Peyer's patch (tissue), 4 donors: ENCODE results near the gene PADI2. TPM values are rescaled to one million over a fixed set of nuclear protein-coding genes. Genes with fewer than 3 reads are reported as not detected.

Experiments used
- DNase-seq, 3 donors: peaks; one replicate each; pipeline ENCODE4 v3.0.0-alpha.2; 2017 to 2019
- H3K27ac ChIP-seq, 4 donors: fragments of 200-600 bp; sonication (generic); one replicate each; pipeline ENCODE4 v1.5.1; 2016 to 2019
- H3K27me3 ChIP-seq, 2 donors: fragments of 200-600 bp; sonication (generic); one replicate each; pipeline ENCODE4 v1.5.1; 2019
- H3K36me3 ChIP-seq, 3 donors: fragments of 200-600 bp; sonication (generic); one replicate each; pipeline ENCODE4 v1.5.1; 2016 to 2019
- H3K4me1 ChIP-seq, 4 donors: fragments of 200-600 bp; sonication (generic); one replicate each; pipeline ENCODE4 v1.5.1; 2016 to 2019
- H3K4me3 ChIP-seq, 4 donors: fragments of 200-600 bp; sonication (generic); 1 replicate in 3 of 4; 2 replicates in 1 of 4; pipeline ENCODE4 v1.5.1; 2016 to 2019; ENCODE audit warnings: mild to moderate bottlenecking in 1 of 4
- H3K9me3 ChIP-seq, 4 donors: fragments of 200-600 bp; sonication (generic); one replicate each; pipeline ENCODE4 v1.5.1; 2016 to 2019; ENCODE audit warnings: mild to moderate bottlenecking in 1 of 4
- POLR2A ChIP-seq, 2 donors: fragments of 450-650 bp; IDR thresholded peaks; one replicate each; pipeline ENCODE4 v1.5.1; 2017; ENCODE audit warnings: antibody characterized with exemption in 2 of 2, mild to moderate bottlenecking in 2 of 2, moderate library complexity in 2 of 2
- total RNA-seq, 4 donors: library from RNA; depleted of rRNA; stranded (reverse); fragments of >200 nt; gene quantifications; one replicate each; pipeline ENCODE4 v1.1.0, GENCODE V29; 2016
- TF ChIP-seq, protein P1 (sequence below), 6 experiments: fragments of 450-650 bp in 4 of 6; fragments of 200-600 bp in 2 of 6; sonication (generic) in 1 of 6; IDR thresholded peaks; one replicate each; pipeline ENCODE4 v1.5.1; 2017 to 2019; ENCODE audit warnings: antibody characterized with exemption in 6 of 6, mild to moderate bottlenecking in 3 of 6, moderate library complexity in 1 of 6

Gene PADI2
- total RNA-seq, 4 donors from 2014 or later, result 29.7 to 191 (median 57.9) TPM

DNA sequence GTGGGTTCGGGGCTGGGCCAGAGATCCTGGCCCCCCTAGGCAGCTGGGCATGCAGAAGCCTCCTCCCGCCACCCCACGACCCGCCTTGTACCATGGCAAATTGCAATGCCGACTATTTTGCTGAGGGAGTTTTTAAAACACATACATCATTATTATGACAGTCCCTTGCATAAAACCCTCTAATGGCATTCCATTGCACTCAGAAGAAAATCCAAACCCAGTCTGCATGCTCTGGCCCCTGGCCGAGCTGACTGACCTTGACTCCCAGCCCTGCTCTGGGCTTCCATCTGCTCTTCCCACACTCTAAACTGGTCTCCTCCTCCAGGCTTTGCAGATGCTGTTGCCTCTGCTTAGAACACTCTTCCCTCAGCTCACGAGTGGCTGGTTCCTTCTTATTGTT is 28.0 kb downstream of the PADI2 start:
- Histone ChIP-seq H3K4me3 (no peak overlapping the region), H3K36me3 (no peaks in the 10 kb centered on the region), H3K27me3 (no peaks in the 10 kb centered on the region), H3K27ac (no peak overlapping the region), H3K9me3 (no peaks in the 10 kb centered on the region), H3K4me1 (no peaks in the 10 kb centered on the region)
- TF ChIP-seq, protein P1, sequence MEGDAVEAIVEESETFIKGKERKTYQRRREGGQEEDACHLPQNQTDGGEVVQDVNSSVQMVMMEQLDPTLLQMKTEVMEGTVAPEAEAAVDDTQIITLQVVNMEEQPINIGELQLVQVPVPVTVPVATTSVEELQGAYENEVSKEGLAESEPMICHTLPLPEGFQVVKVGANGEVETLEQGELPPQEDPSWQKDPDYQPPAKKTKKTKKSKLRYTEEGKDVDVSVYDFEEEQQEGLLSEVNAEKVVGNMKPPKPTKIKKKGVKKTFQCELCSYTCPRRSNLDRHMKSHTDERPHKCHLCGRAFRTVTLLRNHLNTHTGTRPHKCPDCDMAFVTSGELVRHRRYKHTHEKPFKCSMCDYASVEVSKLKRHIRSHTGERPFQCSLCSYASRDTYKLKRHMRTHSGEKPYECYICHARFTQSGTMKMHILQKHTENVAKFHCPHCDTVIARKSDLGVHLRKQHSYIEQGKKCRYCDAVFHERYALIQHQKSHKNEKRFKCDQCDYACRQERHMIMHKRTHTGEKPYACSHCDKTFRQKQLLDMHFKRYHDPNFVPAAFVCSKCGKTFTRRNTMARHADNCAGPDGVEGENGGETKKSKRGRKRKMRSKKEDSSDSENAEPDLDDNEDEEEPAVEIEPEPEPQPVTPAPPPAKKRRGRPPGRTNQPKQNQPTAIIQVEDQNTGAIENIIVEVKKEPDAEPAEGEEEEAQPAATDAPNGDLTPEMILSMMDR (IDR thresholded peaks at IDR 0.05), result no peak
- TF ChIP-seq POLR2A (IDR thresholded peaks at IDR 0.05), result no peak
- DNase-seq, result no peak

DNA sequence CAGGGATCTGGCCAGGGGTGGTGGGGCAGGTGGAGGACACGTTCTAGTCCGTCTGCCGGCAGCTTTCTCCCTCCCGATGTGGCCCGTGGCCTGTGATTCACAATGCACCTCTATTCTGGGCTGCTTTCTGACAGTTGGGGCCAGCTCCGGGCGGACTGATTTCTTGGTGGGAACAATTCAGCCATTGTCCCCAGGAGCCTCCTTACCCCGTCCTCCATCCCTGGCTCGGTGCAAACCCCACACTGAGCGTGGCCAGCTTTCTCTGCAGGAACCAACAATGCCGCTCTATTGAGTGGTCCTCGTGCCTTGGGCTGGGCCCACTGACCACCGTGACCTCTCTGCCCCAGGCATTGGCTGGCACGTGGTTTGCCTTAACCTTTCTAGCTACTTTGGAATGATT is 29.7 kb downstream of the PADI2 start:
- DNase-seq, result no peak
- Histone ChIP-seq H3K36me3 (no peaks in the 10 kb centered on the region), H3K27ac (no peak overlapping the region), H3K9me3 (no peaks in the 10 kb centered on the region), H3K4me1 (no peaks in the 10 kb centered on the region), H3K27me3 (no peaks in the 10 kb centered on the region), H3K4me3 (no peak overlapping the region)
- no peak for TF ChIP-seq POLR2A (IDR thresholded peaks at IDR 0.05)
- TF ChIP-seq, protein P1 (IDR thresholded peaks at IDR 0.05), result no peak

DNA sequence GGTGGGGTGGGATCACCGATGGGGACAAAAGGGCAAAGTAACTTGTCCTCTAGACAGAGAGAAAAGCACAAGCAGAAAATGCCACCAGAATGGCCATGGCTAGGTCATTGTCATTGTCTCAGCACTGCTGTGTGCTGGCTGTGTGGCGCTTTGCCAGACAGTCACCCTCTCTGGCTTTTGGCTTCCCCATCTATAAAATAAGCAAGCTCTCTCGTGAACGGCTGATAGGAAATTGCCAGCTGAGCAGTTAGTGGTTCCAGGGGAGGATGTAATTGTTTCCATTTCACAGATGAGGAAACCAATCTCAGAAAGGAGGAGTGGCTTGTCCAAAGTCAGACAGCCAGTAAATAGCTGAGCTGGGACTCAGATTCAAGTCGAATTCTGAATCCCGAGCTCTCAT is 32.5 kb downstream of the PADI2 start:
- TF ChIP-seq POLR2A (IDR thresholded peaks at IDR 0.05), result no peak
- TF ChIP-seq, protein P1 (IDR thresholded peaks at IDR 0.05), result no peak
- no peak for DNase-seq
- H3K27me3 ChIP-seq, result no peaks in the 10 kb centered on the region
- H3K4me1 ChIP-seq, result no peaks in the 10 kb centered on the region
- no peaks in the 10 kb centered on the region for H3K36me3 ChIP-seq
- no peak overlapping the region for H3K27ac ChIP-seq
- no peak overlapping the region for H3K4me3 ChIP-seq
- H3K9me3 ChIP-seq, result no peaks in the 10 kb centered on the region

DNA sequence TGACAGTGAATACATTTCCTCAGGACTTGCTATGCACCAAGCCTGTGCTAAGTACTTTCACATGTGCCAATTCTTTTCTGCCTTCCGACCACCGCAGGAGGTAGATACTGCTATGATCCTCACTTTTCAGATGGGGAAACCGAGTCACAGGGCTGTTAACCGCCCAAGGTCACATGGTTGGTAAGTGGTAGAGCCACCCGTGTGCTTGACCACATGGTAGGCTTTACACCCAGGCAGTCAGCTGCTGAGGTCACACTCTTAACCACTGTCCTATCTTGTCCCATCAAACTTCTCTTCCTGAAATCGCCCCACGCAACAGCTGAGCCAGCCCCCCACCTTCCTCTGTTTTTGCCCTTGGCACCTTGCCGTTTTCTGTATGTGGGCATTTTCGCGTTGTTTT is 34.5 kb downstream of the PADI2 start:
- H3K36me3 ChIP-seq, result no peaks in the 10 kb centered on the region
- H3K4me1 ChIP-seq, result no peaks in the 10 kb centered on the region
- no peak overlapping the region for H3K4me3 ChIP-seq
- no peak for DNase-seq
- TF ChIP-seq, protein P1 (IDR thresholded peaks at IDR 0.05), result no peak
- no peak for TF ChIP-seq POLR2A (IDR thresholded peaks at IDR 0.05)
- no peaks in the 10 kb centered on the region for H3K9me3 ChIP-seq
- H3K27ac ChIP-seq, result peak overlapping the region in 1 of 4 donors; percentile 2
- no peaks in the 10 kb centered on the region for H3K27me3 ChIP-seq

DNA sequence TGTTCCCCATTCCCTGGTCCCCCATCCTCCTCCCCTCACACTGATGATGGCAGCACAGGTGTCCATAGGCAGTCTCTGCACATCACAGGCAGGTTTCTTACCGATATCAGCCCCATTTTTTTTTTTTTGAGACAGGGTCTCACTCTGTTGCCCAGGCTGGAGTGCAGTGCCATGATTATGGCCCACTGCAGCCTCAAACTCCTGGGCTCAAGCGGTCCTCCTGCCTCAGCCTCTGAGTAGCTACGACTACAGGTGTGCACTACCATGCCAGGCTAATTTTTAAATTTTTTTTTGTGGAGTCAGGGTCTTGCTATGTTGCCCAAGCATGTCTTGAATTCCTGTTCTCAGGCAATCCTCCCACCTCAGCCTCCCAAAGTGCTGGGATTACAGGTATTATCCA is 36.5 kb downstream of the PADI2 start:
- Histone ChIP-seq H3K9me3 (no peaks in the 10 kb centered on the region), H3K4me1 (no peaks in the 10 kb centered on the region), H3K4me3 (no peak overlapping the region), H3K36me3 (no peaks in the 10 kb centered on the region), H3K27me3 (no peaks in the 10 kb centered on the region), H3K27ac (no peak overlapping the region)
- TF ChIP-seq POLR2A (IDR thresholded peaks at IDR 0.05), result no peak
- TF ChIP-seq, protein P1 (IDR thresholded peaks at IDR 0.05), result no peak
- no peak for DNase-seq

DNA sequence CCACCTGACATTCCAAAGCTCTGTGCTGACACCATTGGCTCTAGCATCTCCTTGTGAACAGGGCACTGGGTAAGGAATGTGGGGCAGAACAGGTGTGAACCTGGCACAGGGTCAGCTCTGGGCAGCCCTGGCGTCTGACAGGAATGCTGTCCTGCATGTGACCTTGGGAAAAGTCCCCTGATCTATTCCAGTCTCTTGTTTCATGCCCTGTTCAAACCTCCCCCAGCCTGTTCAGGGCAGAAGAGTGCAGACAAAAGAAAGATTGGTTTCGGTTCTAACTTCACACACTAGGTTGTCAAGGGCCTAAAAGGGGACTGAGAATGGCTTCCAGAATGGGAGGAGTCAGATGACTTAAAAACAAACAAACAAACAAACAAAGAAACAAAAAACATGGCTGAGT is 37.8 kb downstream of the PADI2 start:
- Histone ChIP-seq H3K4me1 (no peaks in the 10 kb centered on the region), H3K9me3 (no peaks in the 10 kb centered on the region), H3K36me3 (no peaks in the 10 kb centered on the region), H3K27me3 (no peaks in the 10 kb centered on the region), H3K4me3 (no peak overlapping the region), H3K27ac (no peak overlapping the region)
- TF ChIP-seq POLR2A (IDR thresholded peaks at IDR 0.05), result no peak
- TF ChIP-seq, protein P1 (IDR thresholded peaks at IDR 0.05), result no peak
- no peak for DNase-seq
